CD4-positive, alpha-beta T cell (primary cell): ENCODE data around the gene ST3GAL5. TPM values are rescaled to one million over a fixed set of nuclear protein-coding genes. Genes with fewer than 3 reads are reported as not detected.
"Not testable (repeated sequence)": the region's sequence is repeated elsewhere in the genome, so short reads cannot be mapped to it uniquely, and the experiment has no call there.

Experiments used
- ATAC-seq: fragments of 200-7000 bp; cut with Tn5 transposase; one replicate; pipeline ENCODE4 v1.10.0; 2022; ENCODE audit warnings: mild to moderate bottlenecking; ENCODE audit not compliant: poor library complexity
- CTCF ChIA-PET: fragments of 350-600 bp; sonication (Branson Sonifier 250); formaldehyde crosslinking; loops from one replicate; lab custom pipeline; 2021; ENCODE audit warnings: antibody characterized with exemption, inconsistent platforms; lab: Charles Lee
- POLR2A ChIA-PET: fragments of 350-600 bp; sonication (Branson Sonifier 250); formaldehyde crosslinking; loops from one replicate; lab custom pipeline; 2021; ENCODE audit warnings: antibody characterized with exemption, inconsistent platforms; lab: Charles Lee
- DNase-seq, 14 experiments: peaks; one replicate each; pipeline ENCODE4 v3.0.0-alpha.2; 2013 to 2020; ENCODE audit warnings: mixed read lengths in 2 of 14
- H3K27ac ChIP-seq, 2 donors: one replicate each; pipeline versions ENCODE4 v1.5.1 to v1.7.0; 2013; ENCODE audit warnings: low read length in 2 of 2, low read depth in 1 of 2, mild to moderate bottlenecking in 1 of 2
- H3K27me3 ChIP-seq, 2 experiments: 1 replicate in 1 of 2; 2 replicates in 1 of 2; pipeline versions ENCODE4 v1.6.1 to v1.7.0; 2013; ENCODE audit warnings: low read length in 2 of 2, control low read depth in 1 of 2, mild to moderate bottlenecking in 1 of 2, moderate library complexity in 1 of 2; ENCODE audit not compliant: insufficient read depth in 2 of 2, control insufficient read depth in 1 of 2
- H3K36me3 ChIP-seq: one replicate; pipeline ENCODE4 v1.6.1; 2013; ENCODE audit warnings: low read length, control low read depth; ENCODE audit not compliant: insufficient read depth
- H3K4me1 ChIP-seq: one replicate; pipeline ENCODE4 v1.6.1; 2013; ENCODE audit warnings: low read length, control low read depth; ENCODE audit not compliant: insufficient read depth
- H3K4me3 ChIP-seq: one replicate; pipeline ENCODE4 v1.5.1; 2013; ENCODE audit warnings: mild to moderate bottlenecking, low read length, moderate library complexity
- H3K9me3 ChIP-seq, 2 experiments: 1 replicate in 1 of 2; 2 replicates in 1 of 2; pipeline versions ENCODE4 v1.6.1 to v1.7.0; 2013; ENCODE audit warnings: low read length in 2 of 2, mild to moderate bottlenecking in 2 of 2, control low read depth in 1 of 2, moderate library complexity in 1 of 2; ENCODE audit not compliant: control insufficient read depth in 1 of 2, insufficient read depth in 1 of 2
- H3K27ac Mint-ChIP-seq: one replicate; pipeline ENCODE4 v1.8.0; 2020; ENCODE audit warnings: mixed read lengths
- H3K27me3 Mint-ChIP-seq: one replicate; pipeline ENCODE4 v1.8.0; 2021; ENCODE audit warnings: mixed read lengths
- H3K36me3 Mint-ChIP-seq: one replicate; pipeline ENCODE4 v1.8.0; 2021; ENCODE audit warnings: low read depth, mixed read lengths
- H3K4me1 Mint-ChIP-seq: one replicate; pipeline ENCODE4 v1.8.0; 2021; ENCODE audit warnings: low read depth, mixed read lengths
- H3K4me3 Mint-ChIP-seq: one replicate; pipeline ENCODE4 v1.8.0; 2020; ENCODE audit warnings: mild to moderate bottlenecking, mixed read lengths
- H3K9me3 Mint-ChIP-seq: one replicate; pipeline ENCODE4 v1.8.0; 2020; ENCODE audit warnings: mixed read lengths
- intact Hi-C, 2 experiments: fragments of 100-400 bp; cut with DNase I in 1 of 2; cut with micrococcal nuclease in 1 of 2; formaldehyde crosslinking; loops; one replicate each; pipeline versions ENCODE4 v1.15.1 to v1.9.0; 2023 to 2025; cut with DNase I, micrococcal nuclease
- total RNA-seq, 174 experiments: library from RNA in 2 of 174; stranded (reverse) in 2 of 174; gene quantifications; one replicate each; pipeline ENCODE4 v1.2.3 and lab custom pipeline; 2021 to 2026
- TF ChIP-seq, protein P1 (sequence below): fragments of 200-600 bp; IDR thresholded peaks from one replicate; pipeline ENCODE4 v1.8.0; 2022; ENCODE audit warnings: antibody characterized with exemption, mild to moderate bottlenecking

The ST3GAL5 gene
- total RNA-seq, 2 experiments from 2014 or later = 76.7 to 77.8 TPM

GRCh38 chr2:85933753-85934594 lies 45.2 kb upstream of the ST3GAL5 start:
- Histone ChIP-seq H3K36me3 (no peaks in the 10 kb centered on the region), H3K27me3 (no peaks in the 10 kb centered on the region), H3K4me3 (no peak overlapping the region), H3K27ac (no peak overlapping the region), H3K4me1 (no peaks in the 10 kb centered on the region), H3K9me3 (peaks cover 0 to 3% of the 10 kb centered on the region in 2 experiments)
- no peak overlapping the region for H3K4me3 Mint-ChIP-seq
- DNase-seq (no peak), ATAC-seq (no peak)
- H3K36me3 Mint-ChIP-seq = no peaks in the 10 kb centered on the region
- POLR2A ChIA-PET = interaction anchor here (0.7 kb wide), 1 partner anchor 100 kb away, joined by 3 read pairs; no protein-coding TSS in a partner anchor
- CTCF ChIA-PET = interaction anchor here (0.6 kb wide), 1 partner anchor 155 kb away, joined by 3 read pairs; no protein-coding TSS in a partner anchor
- no peak overlapping the region for H3K27ac Mint-ChIP-seq
- no peaks in the 10 kb centered on the region for H3K9me3 Mint-ChIP-seq
- H3K27me3 Mint-ChIP-seq = no peaks in the 10 kb centered on the region
- intact Hi-C loops = no loop called here
- TF ChIP-seq, protein P1, sequence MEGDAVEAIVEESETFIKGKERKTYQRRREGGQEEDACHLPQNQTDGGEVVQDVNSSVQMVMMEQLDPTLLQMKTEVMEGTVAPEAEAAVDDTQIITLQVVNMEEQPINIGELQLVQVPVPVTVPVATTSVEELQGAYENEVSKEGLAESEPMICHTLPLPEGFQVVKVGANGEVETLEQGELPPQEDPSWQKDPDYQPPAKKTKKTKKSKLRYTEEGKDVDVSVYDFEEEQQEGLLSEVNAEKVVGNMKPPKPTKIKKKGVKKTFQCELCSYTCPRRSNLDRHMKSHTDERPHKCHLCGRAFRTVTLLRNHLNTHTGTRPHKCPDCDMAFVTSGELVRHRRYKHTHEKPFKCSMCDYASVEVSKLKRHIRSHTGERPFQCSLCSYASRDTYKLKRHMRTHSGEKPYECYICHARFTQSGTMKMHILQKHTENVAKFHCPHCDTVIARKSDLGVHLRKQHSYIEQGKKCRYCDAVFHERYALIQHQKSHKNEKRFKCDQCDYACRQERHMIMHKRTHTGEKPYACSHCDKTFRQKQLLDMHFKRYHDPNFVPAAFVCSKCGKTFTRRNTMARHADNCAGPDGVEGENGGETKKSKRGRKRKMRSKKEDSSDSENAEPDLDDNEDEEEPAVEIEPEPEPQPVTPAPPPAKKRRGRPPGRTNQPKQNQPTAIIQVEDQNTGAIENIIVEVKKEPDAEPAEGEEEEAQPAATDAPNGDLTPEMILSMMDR = no peak
- peaks cover 22% of the 10 kb centered on the region for H3K4me1 Mint-ChIP-seq

GRCh38 chr2:85931151-85931550 lies 42.4 kb upstream of the ST3GAL5 start:
- H3K9me3 ChIP-seq, H3K36me3 Mint-ChIP-seq, H3K27me3 ChIP-seq, intact Hi-C loops, POLR2A ChIA-PET, ATAC-seq, H3K9me3 Mint-ChIP-seq, H3K27ac ChIP-seq, DNase-seq, H3K4me3 Mint-ChIP-seq, CTCF ChIA-PET, H3K36me3 ChIP-seq, H3K27me3 Mint-ChIP-seq, H3K4me3 ChIP-seq, H3K4me1 ChIP-seq, H3K27ac Mint-ChIP-seq: not testable (repeated sequence)
- peaks cover 32% of the 10 kb centered on the region for H3K4me1 Mint-ChIP-seq

GRCh38 chr2:85930129-85931124 lies 41.6 kb upstream of the ST3GAL5 start:
- H3K27me3 Mint-ChIP-seq = no peaks in the 10 kb centered on the region
- H3K36me3 ChIP-seq = no peaks in the 10 kb centered on the region
- no peak overlapping the region for H3K4me3 ChIP-seq
- intact Hi-C loops = no loop called here
- H3K9me3 Mint-ChIP-seq = no peaks in the 10 kb centered on the region
- H3K4me1 ChIP-seq = no peaks in the 10 kb centered on the region
- no peak overlapping the region for H3K27ac Mint-ChIP-seq
- H3K27me3 ChIP-seq = no peaks in the 10 kb centered on the region
- no peak overlapping the region for H3K27ac ChIP-seq
- ATAC-seq (no peak), DNase-seq (no peak)
- CTCF ChIA-PET = no interaction called here
- POLR2A ChIA-PET = no interaction called here
- H3K4me1 Mint-ChIP-seq = peaks cover 32% of the 10 kb centered on the region
- TF ChIP-seq, protein P1 = no peak
- H3K9me3 ChIP-seq = no peaks in the 10 kb centered on the region
- H3K36me3 Mint-ChIP-seq = no peaks in the 10 kb centered on the region
- no peak overlapping the region for H3K4me3 Mint-ChIP-seq
